Measurements from ENCODE around the gene CMIP. TPM values are rescaled to one million over a fixed set of nuclear protein-coding genes. Genes with fewer than 3 reads are reported as not detected.

The CMIP gene
- total RNA-seq, 1 donor = 15.7 TPM

DNA sequence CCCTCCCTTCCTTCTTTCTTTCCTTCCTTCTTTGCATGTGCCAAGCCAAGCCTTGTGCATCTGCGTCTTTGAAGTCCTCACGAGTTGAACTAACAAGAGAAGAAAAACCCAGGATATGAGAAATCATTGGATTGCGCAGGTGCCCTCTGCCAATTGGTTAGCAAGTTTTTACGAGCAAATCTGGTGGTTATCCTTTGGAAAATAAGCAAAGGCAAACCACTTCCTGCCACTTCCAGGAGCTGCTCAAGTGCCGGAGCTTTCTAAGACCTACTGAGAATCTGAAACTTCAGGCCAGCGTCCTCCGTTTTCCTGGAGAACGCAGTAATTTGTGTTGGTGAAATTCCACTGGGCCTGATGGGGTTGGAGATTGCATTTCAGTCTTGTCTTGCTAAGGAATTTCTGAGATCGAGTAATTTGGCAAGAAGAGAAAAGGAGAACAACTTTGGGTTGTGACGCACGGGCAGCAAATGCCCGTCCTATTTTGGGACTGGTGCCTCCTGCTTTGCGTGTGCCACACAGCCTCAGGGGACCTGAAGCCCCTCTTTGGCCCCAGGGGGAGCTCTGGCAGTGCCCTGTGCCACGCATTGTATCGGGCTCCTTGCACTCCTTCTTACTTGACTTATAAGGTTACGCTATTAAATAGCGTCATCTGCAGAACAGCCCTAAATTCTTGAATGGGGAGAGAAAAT is 56.4 kb downstream of the CMIP start:
- DNase-seq (ENCODE audit: low read depth) = peak; percentile 64
- TF ChIP-seq, protein P1, sequence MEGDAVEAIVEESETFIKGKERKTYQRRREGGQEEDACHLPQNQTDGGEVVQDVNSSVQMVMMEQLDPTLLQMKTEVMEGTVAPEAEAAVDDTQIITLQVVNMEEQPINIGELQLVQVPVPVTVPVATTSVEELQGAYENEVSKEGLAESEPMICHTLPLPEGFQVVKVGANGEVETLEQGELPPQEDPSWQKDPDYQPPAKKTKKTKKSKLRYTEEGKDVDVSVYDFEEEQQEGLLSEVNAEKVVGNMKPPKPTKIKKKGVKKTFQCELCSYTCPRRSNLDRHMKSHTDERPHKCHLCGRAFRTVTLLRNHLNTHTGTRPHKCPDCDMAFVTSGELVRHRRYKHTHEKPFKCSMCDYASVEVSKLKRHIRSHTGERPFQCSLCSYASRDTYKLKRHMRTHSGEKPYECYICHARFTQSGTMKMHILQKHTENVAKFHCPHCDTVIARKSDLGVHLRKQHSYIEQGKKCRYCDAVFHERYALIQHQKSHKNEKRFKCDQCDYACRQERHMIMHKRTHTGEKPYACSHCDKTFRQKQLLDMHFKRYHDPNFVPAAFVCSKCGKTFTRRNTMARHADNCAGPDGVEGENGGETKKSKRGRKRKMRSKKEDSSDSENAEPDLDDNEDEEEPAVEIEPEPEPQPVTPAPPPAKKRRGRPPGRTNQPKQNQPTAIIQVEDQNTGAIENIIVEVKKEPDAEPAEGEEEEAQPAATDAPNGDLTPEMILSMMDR (IDR thresholded peaks at IDR 0.05; ENCODE audit: insufficient read depth, low read length) = no peak
- H3K4me3 ChIP-seq (ENCODE audit: low read depth, low read length) = no peak overlapping the region

DNA sequence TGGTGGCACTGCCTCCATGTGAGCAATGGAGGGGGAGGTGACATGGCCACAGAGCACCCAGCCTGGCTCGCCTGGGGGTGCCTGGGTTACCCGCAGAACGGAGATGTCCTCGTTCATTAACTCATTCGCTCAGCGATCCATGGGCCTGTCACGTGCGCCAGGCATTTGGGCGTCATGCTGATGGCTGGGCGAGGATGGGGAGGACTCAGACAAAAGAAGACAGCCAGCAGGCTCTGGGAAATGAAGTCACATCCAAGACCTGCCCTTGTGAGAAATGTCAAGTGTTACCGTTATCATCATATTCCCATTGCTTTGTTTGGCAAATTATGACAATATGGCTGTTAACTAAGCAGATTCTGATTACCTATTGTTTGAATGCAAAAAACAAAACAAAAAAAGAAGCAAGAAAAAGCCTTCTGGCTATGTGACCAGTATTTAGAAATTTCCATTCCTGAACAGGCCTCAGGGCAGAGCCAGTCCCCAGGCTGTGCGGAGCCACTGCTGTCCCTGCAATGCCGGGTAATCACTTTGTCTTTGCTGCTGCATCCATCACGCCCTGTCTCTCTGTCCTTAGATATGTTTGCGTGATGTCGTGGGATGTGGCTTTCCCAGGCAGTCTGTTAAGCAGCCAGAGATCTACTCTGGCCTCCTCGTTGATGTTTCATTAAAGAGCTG is 57.9 kb downstream of the CMIP start:
- no peak overlapping the region for H3K4me3 ChIP-seq (ENCODE audit: low read depth, low read length)
- TF ChIP-seq, protein P1 (IDR thresholded peaks at IDR 0.05; ENCODE audit: insufficient read depth, low read length) = no peak
- DNase-seq (ENCODE audit: low read depth) = no peak

DNA sequence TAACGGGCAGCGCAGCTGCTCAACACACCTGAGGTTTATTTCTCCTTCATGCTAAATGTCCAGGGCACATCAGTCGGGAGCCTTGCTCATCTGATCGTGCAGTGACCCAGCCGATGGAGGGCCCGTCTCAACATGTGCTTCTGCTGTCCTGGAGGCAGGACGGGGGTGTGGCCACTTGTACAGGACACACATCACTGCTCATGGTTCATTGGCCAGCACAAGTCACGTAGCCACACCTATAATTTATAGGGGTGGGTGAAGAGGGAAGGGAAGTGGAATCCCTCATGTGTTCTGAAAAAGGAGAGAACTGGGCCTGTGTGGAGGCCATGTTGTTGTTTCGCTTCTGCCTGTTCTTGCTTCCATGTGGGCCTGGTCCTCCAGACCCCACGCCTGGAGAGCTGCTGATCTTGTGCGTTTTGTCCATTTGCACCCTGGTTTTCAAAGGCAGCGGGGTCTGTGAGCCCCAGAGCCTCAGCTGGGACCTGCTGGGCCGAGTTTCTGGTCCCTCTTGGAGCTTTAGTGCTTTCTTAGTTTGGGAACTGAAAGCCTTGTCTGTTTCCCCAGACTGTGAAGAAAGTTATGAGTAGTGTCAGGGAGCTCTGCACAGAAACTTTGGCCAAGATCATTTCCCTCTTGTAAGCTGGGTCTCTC is 60.5 kb downstream of the CMIP start:
- TF ChIP-seq, protein P1 (IDR thresholded peaks at IDR 0.05; ENCODE audit: insufficient read depth, low read length) = no peak
- no peak overlapping the region for H3K4me3 ChIP-seq (ENCODE audit: low read depth, low read length)
- DNase-seq (ENCODE audit: low read depth) = no peak

DNA sequence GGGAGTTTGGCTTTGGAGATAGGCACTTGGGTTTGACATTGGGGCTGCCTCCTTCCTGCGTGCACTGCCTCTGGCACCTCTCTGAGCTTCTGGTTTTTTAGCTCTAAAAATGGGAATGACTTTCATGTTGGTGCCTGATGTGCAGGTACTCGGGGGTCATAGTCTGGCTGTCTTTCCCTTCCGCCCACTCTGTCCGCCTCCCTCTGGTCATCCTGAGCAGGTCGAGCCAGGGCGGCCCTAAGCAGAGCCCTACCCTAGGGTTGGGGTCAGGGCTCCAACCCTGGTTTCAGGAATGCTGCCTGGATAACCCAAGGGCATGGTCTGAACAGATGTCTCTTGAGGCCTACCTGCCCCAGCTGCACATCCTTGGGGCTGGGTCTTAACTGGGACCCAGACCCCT is 64.8 kb downstream of the CMIP start:
- H3K4me3 ChIP-seq (ENCODE audit: low read depth, low read length) = no peak overlapping the region
- TF ChIP-seq, protein P1 (IDR thresholded peaks at IDR 0.05; ENCODE audit: insufficient read depth, low read length) = no peak
- no peak for DNase-seq (ENCODE audit: low read depth)

DNA sequence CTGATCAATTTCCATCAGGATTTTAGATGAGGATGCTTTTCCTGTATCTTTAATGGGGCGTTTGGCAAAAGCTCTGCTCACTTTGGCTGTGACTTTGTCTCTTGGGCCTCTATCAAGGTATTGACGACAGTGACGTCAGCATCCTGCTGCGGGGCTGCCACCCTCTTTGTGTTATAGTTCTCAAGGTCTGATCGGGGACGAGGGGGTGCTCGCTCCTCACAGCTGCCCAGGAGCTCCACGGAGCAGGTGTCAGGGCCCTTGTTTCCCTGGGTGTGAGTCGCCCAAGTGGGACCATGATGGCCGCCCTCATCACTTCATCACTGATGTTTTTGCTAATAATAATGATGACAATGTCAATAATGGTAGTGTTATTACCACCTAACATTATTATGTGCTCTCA is 65.4 kb downstream of the CMIP start:
- H3K4me3 ChIP-seq (ENCODE audit: low read depth, low read length) = no peak overlapping the region
- no peak for DNase-seq (ENCODE audit: low read depth)
- TF ChIP-seq, protein P1 (IDR thresholded peaks at IDR 0.05; ENCODE audit: insufficient read depth, low read length) = no peak

DNA sequence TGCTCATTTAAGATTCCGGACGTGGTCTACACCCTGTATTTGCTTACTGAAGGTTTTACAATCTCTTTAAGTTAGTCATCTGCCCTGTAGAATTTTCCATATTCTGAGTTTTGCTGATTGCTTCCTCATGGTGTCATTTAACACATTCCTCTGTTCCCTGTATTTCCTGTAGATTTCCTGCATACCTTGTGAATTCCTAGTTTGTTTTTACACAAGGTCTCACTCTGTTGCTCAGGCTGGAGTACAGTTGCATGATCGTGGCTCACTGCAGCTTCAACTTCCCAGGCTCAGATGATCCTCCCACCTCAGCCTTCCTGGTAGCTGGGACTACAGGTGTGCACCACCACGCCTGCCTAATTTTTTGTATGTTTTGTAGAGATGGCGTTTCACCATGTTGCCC is 66.8 kb downstream of the CMIP start:
- TF ChIP-seq, protein P1 (IDR thresholded peaks at IDR 0.05; ENCODE audit: insufficient read depth, low read length) = no peak
- no peak overlapping the region for H3K4me3 ChIP-seq (ENCODE audit: low read depth, low read length)
- DNase-seq (ENCODE audit: low read depth) = peak; percentile 64
